Loucy (cell line): ENCODE measurements around the gene INAFM2.

Experiments
- H2AFZ ChIP-seq: fragments of 200-600 bp; sonication (generic); 2 replicates; pipeline ENCODE4 v1.6.0; 2016; ENCODE audit warnings: antibody characterized with exemption, mild to moderate bottlenecking, low read length, moderate library complexity
- H3F3A ChIP-seq: fragments of 200-600 bp; 2 replicates; pipeline ENCODE4 v1.6.0; 2016; ENCODE audit warnings: antibody characterized with exemption, low read depth, mild to moderate bottlenecking
- H3K27me3 ChIP-seq: fragments of 200-600 bp; sonication (generic); 2 replicates; pipeline ENCODE4 v1.6.1; 2014; ENCODE audit warnings: low read length, mild to moderate bottlenecking; ENCODE audit not compliant: insufficient read depth, poor library complexity, severe bottlenecking
- H3K36me3 ChIP-seq: fragments of 200-600 bp; sonication (generic); 2 replicates; pipeline ENCODE4 v1.6.1; 2016; ENCODE audit warnings: low read length; ENCODE audit not compliant: insufficient read depth
- H3K4me1 ChIP-seq: fragments of 200-600 bp; sonication (generic); 2 replicates; pipeline ENCODE4 v1.5.1; 2014; ENCODE audit warnings: low read length, mild to moderate bottlenecking; ENCODE audit not compliant: insufficient read depth, poor library complexity, severe bottlenecking
- H3K4me2 ChIP-seq: fragments of 200-600 bp; sonication (generic); 2 replicates; pipeline ENCODE4 v1.6.0; 2014; ENCODE audit warnings: antibody characterized with exemption, low read length, low read depth, mild to moderate bottlenecking; ENCODE audit not compliant: poor library complexity, severe bottlenecking
- H3K4me3 ChIP-seq: fragments of 200-600 bp; sonication (generic); 2 replicates; pipeline ENCODE4 v1.5.1; 2014; ENCODE audit warnings: low read length, mild to moderate bottlenecking, mixed read lengths; ENCODE audit not compliant: poor library complexity, severe bottlenecking
- H3K79me2 ChIP-seq: fragments of 200-600 bp; sonication (generic); 2 replicates; pipeline ENCODE4 v1.6.1; 2014; ENCODE audit warnings: low read length; ENCODE audit not compliant: insufficient read depth
- H3K9ac ChIP-seq: fragments of 200-600 bp; sonication (generic); 2 replicates; pipeline ENCODE4 v1.6.0; 2014; ENCODE audit warnings: mild to moderate bottlenecking, low read depth, low read length, moderate library complexity; ENCODE audit not compliant: poor library complexity, severe bottlenecking
- H3K9me2 ChIP-seq: fragments of 200-600 bp; sonication (generic); replicated peaks from 2 replicates; pipeline ENCODE4 v1.6.1; 2016; ENCODE audit warnings: low read depth, low read length, mixed read lengths
- H3K9me3 ChIP-seq: fragments of 200-600 bp; sonication (generic); 2 replicates; pipeline ENCODE4 v1.6.1; 2014; ENCODE audit warnings: mild to moderate bottlenecking, antibody characterized with exemption, low read length, low read depth; ENCODE audit not compliant: insufficient read depth
- H4K20me1 ChIP-seq: fragments of 200-600 bp; sonication (generic); 2 replicates; pipeline ENCODE4 v1.6.0; 2014; ENCODE audit warnings: antibody characterized with exemption, low read length, mild to moderate bottlenecking; ENCODE audit not compliant: insufficient read depth, poor library complexity, severe bottlenecking
- EZH2phosphoT487 ChIP-seq: fragments of 200-600 bp; IDR thresholded peaks from 2 replicates; pipeline ENCODE4 v1.6.1; 2018; ENCODE audit warnings: antibody characterized with exemption, mild to moderate bottlenecking, moderate library complexity, borderline replicate concordance
- TF ChIP-seq, protein P1 (sequence below): fragments of 200-600 bp; sonication (generic); conservative IDR thresholded peaks from 2 replicates; pipeline ENCODE4 v1.5.1; 2014; ENCODE audit warnings: mild to moderate bottlenecking, antibody characterized with exemption, low read length

The INAFM2 gene

DNA sequence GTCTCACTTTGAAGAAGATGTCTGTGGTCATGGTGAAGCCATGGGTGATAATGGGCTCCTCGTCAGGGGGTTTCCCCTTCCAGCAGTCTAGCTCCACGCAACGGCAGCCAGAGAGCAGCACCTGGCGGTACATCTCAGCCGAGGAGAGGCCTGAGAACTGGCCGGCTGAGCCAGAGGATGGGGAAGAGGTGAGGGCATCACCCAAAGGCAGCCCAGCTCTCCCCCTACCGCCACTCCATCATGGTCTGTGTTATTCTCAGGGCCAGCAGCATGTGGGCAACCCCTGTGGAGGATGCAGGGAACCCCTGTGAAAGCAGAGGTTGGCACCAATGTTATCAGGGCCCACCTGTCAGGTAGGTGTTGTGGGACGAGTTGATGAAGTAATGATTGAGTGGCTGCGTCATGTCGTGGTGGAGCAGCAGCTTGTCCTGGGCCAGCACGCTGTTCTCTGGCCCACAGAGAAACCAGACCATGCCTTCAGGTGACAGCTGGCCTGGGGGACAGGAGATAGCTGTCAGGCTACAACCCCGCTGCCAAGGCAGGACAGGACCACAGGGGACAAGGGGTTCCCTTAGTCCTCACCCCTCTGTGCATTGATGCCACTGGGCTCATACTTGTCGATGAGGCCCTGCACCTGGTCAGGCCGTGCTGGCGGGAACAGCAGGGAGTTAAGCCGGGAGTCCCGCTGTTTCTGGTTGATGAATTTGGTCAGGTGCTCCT lies 25.1 kb upstream of the INAFM2 start:
- no peak overlapping the region for H3K4me3 ChIP-seq
- H3K79me2 ChIP-seq, result peaks cover 13% of the 10 kb centered on the region; the same call in 1 of the 2 replicates
- H3K27me3 ChIP-seq, result no peaks in the 10 kb centered on the region
- peaks cover 4% of the 10 kb centered on the region for H3K4me1 ChIP-seq
- peaks cover 30% of the 10 kb centered on the region; the same call in 1 of the 2 replicates for H3K36me3 ChIP-seq
- no peak overlapping the region for H3K4me2 ChIP-seq
- TF ChIP-seq, protein P1, sequence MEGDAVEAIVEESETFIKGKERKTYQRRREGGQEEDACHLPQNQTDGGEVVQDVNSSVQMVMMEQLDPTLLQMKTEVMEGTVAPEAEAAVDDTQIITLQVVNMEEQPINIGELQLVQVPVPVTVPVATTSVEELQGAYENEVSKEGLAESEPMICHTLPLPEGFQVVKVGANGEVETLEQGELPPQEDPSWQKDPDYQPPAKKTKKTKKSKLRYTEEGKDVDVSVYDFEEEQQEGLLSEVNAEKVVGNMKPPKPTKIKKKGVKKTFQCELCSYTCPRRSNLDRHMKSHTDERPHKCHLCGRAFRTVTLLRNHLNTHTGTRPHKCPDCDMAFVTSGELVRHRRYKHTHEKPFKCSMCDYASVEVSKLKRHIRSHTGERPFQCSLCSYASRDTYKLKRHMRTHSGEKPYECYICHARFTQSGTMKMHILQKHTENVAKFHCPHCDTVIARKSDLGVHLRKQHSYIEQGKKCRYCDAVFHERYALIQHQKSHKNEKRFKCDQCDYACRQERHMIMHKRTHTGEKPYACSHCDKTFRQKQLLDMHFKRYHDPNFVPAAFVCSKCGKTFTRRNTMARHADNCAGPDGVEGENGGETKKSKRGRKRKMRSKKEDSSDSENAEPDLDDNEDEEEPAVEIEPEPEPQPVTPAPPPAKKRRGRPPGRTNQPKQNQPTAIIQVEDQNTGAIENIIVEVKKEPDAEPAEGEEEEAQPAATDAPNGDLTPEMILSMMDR, result no peak
- TF ChIP-seq EZH2phosphoT487, result no peak
- no peak overlapping the region for H3K9ac ChIP-seq
- H3F3A ChIP-seq, result no peaks in the 10 kb centered on the region
- H4K20me1 ChIP-seq, result no peaks in the 10 kb centered on the region
- peaks cover 5% of the 10 kb centered on the region; the same call in 1 of the 2 replicates for H3K9me3 ChIP-seq
- H3K9me2 ChIP-seq, result no peaks in the 10 kb centered on the region
- no peak overlapping the region for H2AFZ ChIP-seq

- no peak overlapping the region for H3K4me2 ChIP-seq
- peaks cover 11% of the 10 kb centered on the region for H4K20me1 ChIP-seq
- H3F3A ChIP-seq, result no peaks in the 10 kb centered on the region
- peaks cover 5% of the 10 kb centered on the region; the same call in 1 of the 2 replicates for H3K9me3 ChIP-seq
- no peak for TF ChIP-seq EZH2phosphoT487
- TF ChIP-seq, protein P1, result no peak
- H3K27me3 ChIP-seq, result no peaks in the 10 kb centered on the region
- no peak overlapping the region for H3K9ac ChIP-seq
- peaks cover 32% of the 10 kb centered on the region for H3K79me2 ChIP-seq
- H2AFZ ChIP-seq, result no peak overlapping the region
- H3K4me1 ChIP-seq, result peaks cover 19% of the 10 kb centered on the region
- H3K36me3 ChIP-seq, result peaks cover 30% of the 10 kb centered on the region; the same call in 1 of the 2 replicates
- H3K9me2 ChIP-seq, result no peaks in the 10 kb centered on the region
- no peak overlapping the region for H3K4me3 ChIP-seq
Measured at GRCh38 chr15:40300367-40300766, 23.1 kb upstream of the INAFM2 start.

GRCh38 chr15:40300771-40301170 lies 22.7 kb upstream of the INAFM2 start:
- peaks cover 36% of the 10 kb centered on the region for H3K79me2 ChIP-seq
- H4K20me1 ChIP-seq, result peaks cover 11% of the 10 kb centered on the region
- no peak overlapping the region for H3K4me2 ChIP-seq
- H3F3A ChIP-seq, result no peaks in the 10 kb centered on the region
- no peaks in the 10 kb centered on the region for H3K9me2 ChIP-seq
- H3K36me3 ChIP-seq, result peaks cover 30% of the 10 kb centered on the region; the same call in 1 of the 2 replicates
- H3K4me3 ChIP-seq, result no peak overlapping the region
- H3K9ac ChIP-seq, result no peak overlapping the region
- no peaks in the 10 kb centered on the region for H3K27me3 ChIP-seq
- TF ChIP-seq EZH2phosphoT487, result no peak
- TF ChIP-seq, protein P1, result no peak
- no peak overlapping the region for H2AFZ ChIP-seq
- peaks cover 23% of the 10 kb centered on the region for H3K4me1 ChIP-seq
- peaks cover 5% of the 10 kb centered on the region; the same call in 1 of the 2 replicates for H3K9me3 ChIP-seq
